ENCODE measurements around the gene LARGE2.
A peak's percentile ranks its signal among the peaks of the same experiment; 100 is the strongest.

LARGE2 gene

GRCh38 chr11:45930031-45930794 lies 7.8 kb downstream of the LARGE2 start:
- DNase-seq (ENCODE audit: low read depth), result no peak

- no peak for DNase-seq (ENCODE audit: low read depth)
Measured at GRCh38 chr11:45930951-45931570, 8.6 kb downstream of the LARGE2 start.

- DNase-seq (ENCODE audit: low read depth), result no peak
Measured at GRCh38 chr11:45931739-45932138, 9.3 kb downstream of the LARGE2 start.

GRCh38 chr11:45932217-45932616 lies 9.8 kb downstream of the LARGE2 start:
- no peak for DNase-seq (ENCODE audit: low read depth)

- no peak for DNase-seq (ENCODE audit: low read depth)
Measured at GRCh38 chr11:45933131-45933831, 10.8 kb downstream of the LARGE2 start.

GRCh38 chr11:45933846-45934579 lies 11.6 kb downstream of the LARGE2 start:
- DNase-seq (ENCODE audit: low read depth), result no peak

- DNase-seq (ENCODE audit: low read depth), result no peak
Measured at GRCh38 chr11:45934580-45935318, 12.3 kb downstream of the LARGE2 start.

- no peak for DNase-seq (ENCODE audit: low read depth)
Measured at GRCh38 chr11:45935349-45936064, 13.1 kb downstream of the LARGE2 start.

GRCh38 chr11:45936511-45937054 lies 14.1 kb downstream of the LARGE2 start:
- no peak for DNase-seq (ENCODE audit: low read depth)

GRCh38 chr11:45937916-45938315 lies 15.5 kb downstream of the LARGE2 start:
- DNase-seq (ENCODE audit: low read depth), result no peak

- DNase-seq (ENCODE audit: low read depth), result no peak
Measured at GRCh38 chr11:45939836-45940235, 17.4 kb downstream of the LARGE2 start.

GRCh38 chr11:45941285-45941684 lies 18.8 kb downstream of the LARGE2 start:
- no peak for DNase-seq (ENCODE audit: low read depth)

- no peak for DNase-seq (ENCODE audit: low read depth)
Measured at GRCh38 chr11:45942381-45942780, 19.9 kb downstream of the LARGE2 start.

- no peak for DNase-seq (ENCODE audit: low read depth)
Measured at GRCh38 chr11:45945397-45945999, 23.0 kb downstream of the LARGE2 start.

- no peak for DNase-seq (ENCODE audit: low read depth)
Measured at GRCh38 chr11:45947885-45948284, 25.4 kb downstream of the LARGE2 start.

- DNase-seq (ENCODE audit: low read depth), result no peak
Measured at GRCh38 chr11:45948356-45948755, 25.9 kb downstream of the LARGE2 start.

- no peak for DNase-seq (ENCODE audit: low read depth)
Measured at GRCh38 chr11:45949992-45950407, 27.5 kb downstream of the LARGE2 start.

- peak; percentile 80 for DNase-seq (ENCODE audit: low read depth)
Measured at GRCh38 chr11:45959851-45960250, 37.4 kb downstream of the LARGE2 start.

GRCh38 chr11:45960387-45961095 lies 38.1 kb downstream of the LARGE2 start:
- DNase-seq (ENCODE audit: low read depth), result peak; percentile 4

Data from GM04503 (cell line).